Measurements from ENCODE around the gene NLGN1.

Gene NLGN1

DNA sequence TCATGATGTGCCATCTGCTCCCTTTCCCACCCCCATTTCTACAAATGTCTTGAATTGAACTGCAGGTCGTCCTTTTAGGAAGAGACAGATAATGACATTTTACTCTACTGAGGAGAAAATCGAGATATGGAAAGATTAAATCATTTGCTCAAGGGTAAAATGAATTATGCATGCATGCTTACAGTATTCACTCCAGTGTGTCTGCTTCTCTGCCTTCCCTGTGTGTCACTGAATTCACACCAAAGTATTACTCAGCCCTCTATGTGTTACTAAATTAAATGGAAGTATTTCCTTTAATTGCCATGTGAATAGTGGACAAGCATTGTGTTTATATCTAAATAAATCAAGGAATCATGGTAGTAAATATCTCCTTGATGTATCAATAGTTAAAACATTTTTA lies 449.0 kb downstream of the NLGN1 start:
- no peak overlapping the region for H3K27ac ChIP-seq (ENCODE audit: low read length)
- no peaks in the 10 kb centered on the region for H3K4me1 ChIP-seq (ENCODE audit: control insufficient read depth, insufficient read depth, low read length)
- no peak overlapping the region for H3K4me3 ChIP-seq (ENCODE audit: low read length)
- H3K9me3 ChIP-seq (ENCODE audit: control insufficient read depth, insufficient read depth, low read length), result no peaks in the 10 kb centered on the region
- no peaks in the 10 kb centered on the region for H3K27me3 ChIP-seq (ENCODE audit: control insufficient read depth, insufficient read depth, low read length)
- DNase-seq (ENCODE audit: low read depth, low spot score), result no peak
- no peaks in the 10 kb centered on the region for H3K36me3 ChIP-seq (ENCODE audit: control insufficient read depth, insufficient read depth, low read length)
- WGBS (ENCODE audit: insufficient coverage, insufficient read length), result no CpG with 5 or more reads among the region's 2 CpGs

DNA sequence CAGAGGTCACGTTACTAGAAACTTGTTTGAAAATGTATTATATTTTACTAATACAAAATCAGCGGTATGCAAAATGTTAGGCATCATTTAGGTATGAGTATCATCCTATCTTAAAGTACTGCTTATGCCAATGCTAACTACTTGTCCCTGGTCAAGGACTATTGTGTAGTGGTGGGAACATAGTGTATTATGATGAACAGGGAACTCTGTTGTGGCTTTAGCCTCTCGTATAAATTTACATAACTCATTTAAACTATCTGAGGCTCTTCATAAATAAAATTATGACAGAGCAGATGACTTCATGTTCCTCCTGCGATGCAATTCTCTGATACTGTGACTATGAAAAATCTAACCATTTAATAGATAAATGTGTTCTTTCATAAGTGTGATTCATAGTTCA lies 451.9 kb downstream of the NLGN1 start:
- no CpG with 5 or more reads among the region's 4 CpGs for WGBS (ENCODE audit: insufficient coverage, insufficient read length)
- H3K9me3 ChIP-seq (ENCODE audit: control insufficient read depth, insufficient read depth, low read length), result no peaks in the 10 kb centered on the region
- H3K4me1 ChIP-seq (ENCODE audit: control insufficient read depth, insufficient read depth, low read length), result no peaks in the 10 kb centered on the region
- H3K36me3 ChIP-seq (ENCODE audit: control insufficient read depth, insufficient read depth, low read length), result no peaks in the 10 kb centered on the region
- no peak overlapping the region for H3K27ac ChIP-seq (ENCODE audit: low read length)
- no peak overlapping the region for H3K4me3 ChIP-seq (ENCODE audit: low read length)
- H3K27me3 ChIP-seq (ENCODE audit: control insufficient read depth, insufficient read depth, low read length), result no peaks in the 10 kb centered on the region
- DNase-seq (ENCODE audit: low read depth, low spot score), result no peak

DNA sequence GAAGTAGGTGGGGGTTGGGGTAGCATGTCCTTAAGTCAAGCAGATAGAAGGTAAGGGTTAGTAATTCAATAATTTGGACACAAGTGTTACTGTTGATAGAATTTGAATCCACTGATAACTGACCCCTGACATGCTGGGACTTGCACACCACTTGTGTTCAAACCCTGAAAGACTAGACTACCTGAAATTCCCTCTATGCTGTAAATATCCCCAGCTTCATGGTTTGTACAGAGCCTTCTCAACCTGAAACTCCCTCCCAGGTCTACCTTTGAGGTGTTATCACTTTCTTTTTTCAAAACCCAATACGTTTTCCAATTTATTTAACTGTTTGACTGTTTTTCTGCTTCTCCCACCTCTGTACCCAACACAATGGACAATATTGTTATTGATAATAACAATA lies 459.6 kb downstream of the NLGN1 start:
- Histone ChIP-seq H3K4me3 (ENCODE audit: low read length) (no peak overlapping the region), H3K27me3 (ENCODE audit: control insufficient read depth, insufficient read depth, low read length) (no peaks in the 10 kb centered on the region), H3K4me1 (ENCODE audit: control insufficient read depth, insufficient read depth, low read length) (no peaks in the 10 kb centered on the region), H3K9me3 (ENCODE audit: control insufficient read depth, insufficient read depth, low read length) (no peaks in the 10 kb centered on the region), H3K27ac (ENCODE audit: low read length) (no peak overlapping the region), H3K36me3 (ENCODE audit: control insufficient read depth, insufficient read depth, low read length) (no peaks in the 10 kb centered on the region)
- no peak for DNase-seq (ENCODE audit: low read depth, low spot score)
- no CpG with 5 or more reads among the region's 1 CpG for WGBS (ENCODE audit: insufficient coverage, insufficient read length)

DNA sequence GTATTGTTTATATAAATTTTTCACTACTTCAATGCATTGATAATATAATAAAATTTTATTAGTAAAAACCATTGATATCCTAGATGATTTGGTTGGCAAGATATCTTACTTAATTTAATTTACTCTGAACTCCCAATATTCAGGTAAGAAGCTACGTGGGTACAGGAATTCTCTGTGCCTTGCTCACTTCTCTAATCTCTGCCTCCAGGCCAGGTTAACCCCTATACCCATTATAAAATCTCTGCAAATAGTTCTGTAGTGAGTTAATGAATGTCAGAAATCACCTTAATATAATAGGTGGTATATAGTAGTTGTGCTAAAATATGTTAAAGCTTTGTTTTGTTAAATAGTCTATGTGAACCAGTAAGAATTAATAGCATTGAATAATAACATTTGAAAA lies 465.2 kb downstream of the NLGN1 start:
- no peak for DNase-seq (ENCODE audit: low read depth, low spot score)
- no peaks in the 10 kb centered on the region for H3K4me1 ChIP-seq (ENCODE audit: control insufficient read depth, insufficient read depth, low read length)
- no peak overlapping the region for H3K4me3 ChIP-seq (ENCODE audit: low read length)
- H3K9me3 ChIP-seq (ENCODE audit: control insufficient read depth, insufficient read depth, low read length), result no peaks in the 10 kb centered on the region
- no CpG with 5 or more reads among the region's 1 CpG for WGBS (ENCODE audit: insufficient coverage, insufficient read length)
- no peaks in the 10 kb centered on the region for H3K36me3 ChIP-seq (ENCODE audit: control insufficient read depth, insufficient read depth, low read length)
- no peak overlapping the region for H3K27ac ChIP-seq (ENCODE audit: low read length)
- no peaks in the 10 kb centered on the region for H3K27me3 ChIP-seq (ENCODE audit: control insufficient read depth, insufficient read depth, low read length)

DNA sequence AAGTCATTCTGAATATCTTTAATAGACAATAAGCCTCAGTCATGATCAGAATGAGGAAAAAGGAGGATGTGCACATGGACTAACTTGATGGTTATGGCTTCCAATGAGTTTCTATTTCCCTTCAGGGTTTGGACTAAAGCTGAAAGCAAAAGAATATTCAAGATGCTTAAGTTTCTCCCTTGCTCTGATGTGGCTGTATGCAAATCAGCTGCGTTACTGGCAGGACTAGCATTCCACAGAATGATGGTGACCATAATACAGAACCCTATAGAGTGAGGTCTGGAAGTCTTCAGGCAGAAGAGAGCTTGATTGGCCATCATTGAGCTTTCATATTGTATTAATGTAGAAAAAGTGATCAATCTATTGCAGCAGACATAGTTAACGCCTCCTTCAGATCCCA lies 466.0 kb downstream of the NLGN1 start:
- Histone ChIP-seq H3K4me3 (ENCODE audit: low read length) (no peak overlapping the region), H3K27ac (ENCODE audit: low read length) (no peak overlapping the region), H3K4me1 (ENCODE audit: control insufficient read depth, insufficient read depth, low read length) (no peaks in the 10 kb centered on the region), H3K9me3 (ENCODE audit: control insufficient read depth, insufficient read depth, low read length) (no peaks in the 10 kb centered on the region), H3K36me3 (ENCODE audit: control insufficient read depth, insufficient read depth, low read length) (no peaks in the 10 kb centered on the region), H3K27me3 (ENCODE audit: control insufficient read depth, insufficient read depth, low read length) (no peaks in the 10 kb centered on the region)
- no peak for DNase-seq (ENCODE audit: low read depth, low spot score)
- WGBS (ENCODE audit: insufficient coverage, insufficient read length), result no CpG with 5 or more reads among the region's 2 CpGs

DNA sequence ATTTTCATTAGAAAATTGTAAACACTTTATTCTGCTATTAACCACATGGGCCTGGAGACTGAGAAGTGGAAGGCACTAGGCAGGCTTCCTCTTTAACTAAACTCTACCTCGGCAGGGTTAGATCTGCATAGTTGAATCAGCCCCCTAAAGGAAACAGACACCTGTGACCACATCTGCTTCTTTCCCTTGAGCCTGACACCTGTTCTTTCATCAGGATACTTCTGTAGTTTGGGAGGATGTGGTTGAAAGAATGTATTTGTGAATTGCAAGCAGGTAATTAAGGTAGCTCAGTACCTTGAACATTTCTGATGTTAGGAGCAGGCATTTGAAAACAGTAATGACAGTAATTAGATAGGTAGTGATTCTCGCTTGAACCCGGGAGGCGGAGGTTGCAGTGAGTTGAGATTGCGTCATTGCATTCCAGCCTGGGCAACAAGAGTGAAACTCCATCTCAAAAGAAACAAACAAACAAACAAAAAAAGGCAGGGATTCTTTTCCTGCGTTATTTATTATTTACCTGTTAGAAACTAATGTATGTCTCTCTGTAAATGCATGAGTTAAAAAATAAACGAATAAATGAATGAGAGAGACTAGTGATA lies 468.5 kb downstream of the NLGN1 start:
- Histone ChIP-seq H3K9me3 (ENCODE audit: control insufficient read depth, insufficient read depth, low read length) (no peaks in the 10 kb centered on the region), H3K4me1 (ENCODE audit: control insufficient read depth, insufficient read depth, low read length) (no peaks in the 10 kb centered on the region), H3K27me3 (ENCODE audit: control insufficient read depth, insufficient read depth, low read length) (no peaks in the 10 kb centered on the region), H3K4me3 (ENCODE audit: low read length) (no peak overlapping the region), H3K27ac (ENCODE audit: low read length) (no peak overlapping the region), H3K36me3 (ENCODE audit: control insufficient read depth, insufficient read depth, low read length) (no peaks in the 10 kb centered on the region)
- 100% methylated on average over 1 of the region's 7 CpGs for WGBS (ENCODE audit: insufficient coverage, insufficient read length)
- DNase-seq (ENCODE audit: low read depth, low spot score), result peak; percentile 45

DNA sequence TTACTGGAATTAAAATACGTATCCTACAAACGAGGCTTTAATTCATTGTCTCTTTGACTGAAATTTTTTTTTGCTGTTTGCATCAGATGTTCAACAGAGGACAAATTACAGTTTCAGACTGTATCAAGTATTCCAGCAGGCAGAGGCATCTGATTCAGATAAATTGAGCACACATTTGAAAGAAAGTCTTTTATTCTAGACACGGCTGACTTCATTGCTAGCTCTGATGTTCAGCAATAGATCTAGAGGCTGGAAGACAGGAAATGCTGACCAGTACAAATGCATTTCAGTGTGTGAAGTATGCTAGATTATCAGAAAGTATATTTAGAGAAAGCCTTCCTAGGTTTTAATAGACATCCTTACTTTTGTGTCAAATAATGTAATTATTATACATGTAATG lies 472.2 kb downstream of the NLGN1 start:
- Histone ChIP-seq H3K4me3 (ENCODE audit: low read length) (no peak overlapping the region), H3K4me1 (ENCODE audit: control insufficient read depth, insufficient read depth, low read length) (no peaks in the 10 kb centered on the region), H3K27ac (ENCODE audit: low read length) (no peak overlapping the region), H3K27me3 (ENCODE audit: control insufficient read depth, insufficient read depth, low read length) (no peaks in the 10 kb centered on the region), H3K36me3 (ENCODE audit: control insufficient read depth, insufficient read depth, low read length) (no peaks in the 10 kb centered on the region), H3K9me3 (ENCODE audit: control insufficient read depth, insufficient read depth, low read length) (no peaks in the 10 kb centered on the region)
- no CpG with 5 or more reads among the region's 3 CpGs for WGBS (ENCODE audit: insufficient coverage, insufficient read length)
- no peak for DNase-seq (ENCODE audit: low read depth, low spot score)

DNA sequence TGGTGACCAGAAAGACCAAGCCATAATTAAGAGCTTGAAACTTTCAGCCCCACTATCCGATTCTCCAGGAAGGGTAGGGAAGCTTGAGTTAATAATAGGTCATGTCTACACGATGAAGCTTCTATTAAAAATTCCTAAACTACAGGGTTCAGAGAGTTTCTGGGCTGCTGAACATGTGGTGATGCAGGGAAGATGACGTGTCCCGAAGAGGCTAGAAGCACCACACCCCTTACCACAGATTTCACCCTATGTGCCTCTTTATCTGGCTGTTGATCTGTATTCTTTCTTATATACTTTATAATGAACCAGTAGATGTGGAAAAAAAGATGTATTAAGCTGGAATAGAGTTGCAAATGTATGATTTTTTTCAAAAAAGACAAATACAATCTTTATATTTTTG lies 473.4 kb downstream of the NLGN1 start:
- no CpG with 5 or more reads among the region's 4 CpGs for WGBS (ENCODE audit: insufficient coverage, insufficient read length)
- no peak overlapping the region for H3K27ac ChIP-seq (ENCODE audit: low read length)

DNA sequence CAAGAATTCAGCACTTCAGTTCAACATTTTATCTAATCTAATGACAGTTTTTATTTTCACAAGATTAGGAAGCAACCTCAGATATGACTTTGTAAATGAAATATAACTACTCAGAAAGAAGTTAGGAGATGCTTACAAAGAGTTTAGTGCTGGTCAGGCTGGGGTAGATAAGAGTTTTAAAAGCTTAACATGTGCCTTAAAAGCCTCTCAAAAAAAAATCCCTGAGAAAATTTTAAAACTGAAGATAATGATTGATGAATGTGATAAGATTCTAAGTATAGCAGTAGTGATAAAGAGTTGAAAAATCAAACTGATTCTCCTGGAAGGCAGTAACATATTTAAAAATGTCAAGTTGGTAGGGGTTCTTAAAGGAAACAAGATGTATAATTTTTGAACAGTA lies 478.2 kb downstream of the NLGN1 start:
- H3K4me1 ChIP-seq (ENCODE audit: control insufficient read depth, insufficient read depth, low read length), result no peaks in the 10 kb centered on the region
- H3K27ac ChIP-seq (ENCODE audit: low read length), result no peak overlapping the region
- no peaks in the 10 kb centered on the region for H3K27me3 ChIP-seq (ENCODE audit: control insufficient read depth, insufficient read depth, low read length)
- no peak overlapping the region for H3K4me3 ChIP-seq (ENCODE audit: low read length)
- no peaks in the 10 kb centered on the region for H3K9me3 ChIP-seq (ENCODE audit: control insufficient read depth, insufficient read depth, low read length)
- no peak for DNase-seq (ENCODE audit: low read depth, low spot score)
- H3K36me3 ChIP-seq (ENCODE audit: control insufficient read depth, insufficient read depth, low read length), result no peaks in the 10 kb centered on the region

More for the DNA sequence above, 473.4 kb downstream of the NLGN1 start:
- Histone ChIP-seq H3K4me1 (ENCODE audit: control insufficient read depth, insufficient read depth, low read length) (no peaks in the 10 kb centered on the region), H3K36me3 (ENCODE audit: control insufficient read depth, insufficient read depth, low read length) (no peaks in the 10 kb centered on the region), H3K4me3 (ENCODE audit: low read length) (no peak overlapping the region), H3K27me3 (ENCODE audit: control insufficient read depth, insufficient read depth, low read length) (no peaks in the 10 kb centered on the region), H3K9me3 (ENCODE audit: control insufficient read depth, insufficient read depth, low read length) (no peaks in the 10 kb centered on the region)
- no peak for DNase-seq (ENCODE audit: low read depth, low spot score)

DNA sequence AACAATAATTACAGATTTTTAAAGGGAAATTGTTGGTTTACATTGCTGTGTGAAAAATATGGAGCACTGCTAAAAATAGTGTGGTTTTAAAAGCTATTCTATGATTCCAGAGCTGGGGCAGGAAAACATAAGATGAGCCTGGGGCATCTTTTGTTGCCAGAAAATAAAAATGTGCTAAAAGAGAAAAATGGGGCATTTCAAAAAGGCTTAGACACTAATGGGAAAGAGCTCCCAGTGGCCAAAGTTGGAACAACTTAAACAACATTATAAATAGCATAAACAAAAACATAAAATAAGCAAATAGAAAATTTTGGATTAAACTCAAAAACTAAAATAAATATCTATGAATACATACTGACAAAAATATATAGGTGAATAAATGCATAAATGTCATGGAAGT lies 478.9 kb downstream of the NLGN1 start:
- no peak for DNase-seq (ENCODE audit: low read depth, low spot score)
- Histone ChIP-seq H3K4me3 (ENCODE audit: low read length) (no peak overlapping the region), H3K9me3 (ENCODE audit: control insufficient read depth, insufficient read depth, low read length) (no peaks in the 10 kb centered on the region), H3K4me1 (ENCODE audit: control insufficient read depth, insufficient read depth, low read length) (no peaks in the 10 kb centered on the region), H3K27ac (ENCODE audit: low read length) (no peak overlapping the region), H3K36me3 (ENCODE audit: control insufficient read depth, insufficient read depth, low read length) (no peaks in the 10 kb centered on the region), H3K27me3 (ENCODE audit: control insufficient read depth, insufficient read depth, low read length) (no peaks in the 10 kb centered on the region)

DNA sequence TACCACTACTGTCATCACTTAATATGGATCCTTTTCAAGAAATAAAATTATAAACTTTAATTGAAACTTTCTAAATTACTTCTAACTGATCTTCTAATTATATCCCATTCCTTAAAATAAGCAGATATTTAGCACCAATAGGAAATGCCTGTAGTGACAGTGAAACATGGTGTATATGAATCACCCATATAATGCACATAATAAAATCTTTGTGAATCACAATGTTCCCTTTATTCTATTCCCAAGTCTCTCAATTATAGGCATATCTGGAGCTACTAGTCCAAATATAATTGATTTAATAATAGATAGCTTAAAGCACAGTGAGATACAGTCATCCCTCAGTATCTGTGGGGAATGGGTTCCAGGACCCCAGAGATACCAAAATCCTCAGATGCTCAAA lies 490.3 kb downstream of the NLGN1 start:
- H3K4me3 ChIP-seq (ENCODE audit: low read length), result no peak overlapping the region
- DNase-seq (ENCODE audit: low read depth, low spot score), result no peak
- peaks cover 2% of the 10 kb centered on the region; the same call in 1 of the 2 replicates for H3K4me1 ChIP-seq (ENCODE audit: control insufficient read depth, insufficient read depth, low read length)

More for the DNA sequence above, 490.3 kb downstream of the NLGN1 start:
- Histone ChIP-seq H3K27me3 (ENCODE audit: control insufficient read depth, insufficient read depth, low read length) (no peaks in the 10 kb centered on the region), H3K27ac (ENCODE audit: low read length) (no peak overlapping the region), H3K9me3 (ENCODE audit: control insufficient read depth, insufficient read depth, low read length) (no peaks in the 10 kb centered on the region), H3K36me3 (ENCODE audit: control insufficient read depth, insufficient read depth, low read length) (no peaks in the 10 kb centered on the region)
